Measurements from ENCODE around the gene DCLRE1A.

GRCh38 chr10:113853578-113854012 is 287 bp downstream of the DCLRE1A start:
- TF ChIP-seq CTCF (IDR thresholded peaks at IDR 0.05) (peak in 1 of 6 experiments; percentile 2), POLR2A (IDR thresholded peaks at IDR 0.05) (no peak)

All from Peyer's patch (tissue), 4 donors.